Lung (tissue), 12 donors: ENCODE measurements around the gene DBH. TPM values are rescaled to one million over a fixed set of nuclear protein-coding genes. Genes with fewer than 3 reads are reported as not detected.

Experiments
- ATAC-seq: fragments of 200-7000 bp; cut with Tn5 transposase; one replicate; pipeline ENCODE4 v1.9.1; 2020; ENCODE audit warnings: moderate number of reproducible peaks; ENCODE audit not compliant: insufficient read depth, low FRiP score
- DNase-seq, 3 donors: peaks; one replicate each; pipeline ENCODE4 v3.0.0-alpha.2; 2013 to 2017
- H3K27ac ChIP-seq, 2 donors: one replicate each; pipeline ENCODE4 v1.5.1; 2013; ENCODE audit warnings: mild to moderate bottlenecking in 2 of 2, moderate library complexity in 2 of 2, control low read depth in 1 of 2, inconsistent platforms in 1 of 2, low read depth in 1 of 2, low read length in 1 of 2
- H3K27me3 ChIP-seq, 3 donors: one replicate each; pipeline ENCODE4 v1.5.1; 2013; ENCODE audit warnings: low read length in 2 of 3; ENCODE audit not compliant: control insufficient read depth in 3 of 3, insufficient read depth in 3 of 3
- H3K36me3 ChIP-seq, 4 donors: one replicate each; pipeline ENCODE4 v1.5.1; 2013; ENCODE audit warnings: low read length in 4 of 4, mild to moderate bottlenecking in 1 of 4, moderate library complexity in 1 of 4; ENCODE audit not compliant: control insufficient read depth in 4 of 4, insufficient read depth in 4 of 4
- H3K4me1 ChIP-seq, 5 donors: one replicate each; pipeline ENCODE4 v1.5.1; 2013; ENCODE audit warnings: low read length in 5 of 5, mild to moderate bottlenecking in 2 of 5, moderate library complexity in 1 of 5; ENCODE audit not compliant: control insufficient read depth in 5 of 5, insufficient read depth in 5 of 5
- H3K4me3 ChIP-seq: one replicate; pipeline ENCODE4 v1.5.1; 2013; ENCODE audit warnings: mild to moderate bottlenecking, control low read depth, moderate library complexity
- H3K9ac ChIP-seq, 2 donors: one replicate each; pipeline ENCODE4 v1.5.1; 2013; ENCODE audit warnings: low read length in 2 of 2, control low read depth in 1 of 2; ENCODE audit not compliant: insufficient read depth in 1 of 2
- H3K9me3 ChIP-seq, 4 donors: one replicate each; pipeline ENCODE4 v1.5.1; 2013; ENCODE audit warnings: low read length in 3 of 4, mild to moderate bottlenecking in 1 of 4, moderate library complexity in 1 of 4; ENCODE audit not compliant: control insufficient read depth in 4 of 4, insufficient read depth in 3 of 4
- WGBS, 2 donors: extraction: QIAGEN DNeasy Blood & Tissue Kit; methylation state at CpG; one replicate each; pipeline ENCODE4 v1.1.7; 2013; 5-methylcytosine and 5-hydroxymethylcytosine counted together
- polyA plus RNA-seq, 2 donors: library from polyadenylated mRNA; stranded (reverse); fragments of 200-250 nt; gene quantifications; one replicate each; pipeline ENCODE4 v1.2.1, GENCODE V29; 2013
- total RNA-seq, 2 donors: library from RNA; depleted of rRNA in 1 of 2; stranded (reverse); fragments of >200 nt in 1 of 2; gene quantifications; one replicate each; pipeline ENCODE4 v1.2.1, GENCODE V29; 2014 to 2021
- TF ChIP-seq, protein P1 (sequence below): IDR thresholded peaks from 2 replicates; pipeline ENCODE4 v1.5.1; 2012; ENCODE audit warnings: mild to moderate bottlenecking; ENCODE audit errors: control extremely low read depth, extremely low read depth
- donor health status: control.
- donor health status: control.
- donor health status: Bipolar disorder and iron deficiency.
- donor health status: healthy.
- donor health status: DM: yes; HTN: yes; CAD: no.

The DBH gene
- total and polyA plus RNA-seq, 4 donors = 0.06 to 0.48 (median 0.08) TPM

DNA sequence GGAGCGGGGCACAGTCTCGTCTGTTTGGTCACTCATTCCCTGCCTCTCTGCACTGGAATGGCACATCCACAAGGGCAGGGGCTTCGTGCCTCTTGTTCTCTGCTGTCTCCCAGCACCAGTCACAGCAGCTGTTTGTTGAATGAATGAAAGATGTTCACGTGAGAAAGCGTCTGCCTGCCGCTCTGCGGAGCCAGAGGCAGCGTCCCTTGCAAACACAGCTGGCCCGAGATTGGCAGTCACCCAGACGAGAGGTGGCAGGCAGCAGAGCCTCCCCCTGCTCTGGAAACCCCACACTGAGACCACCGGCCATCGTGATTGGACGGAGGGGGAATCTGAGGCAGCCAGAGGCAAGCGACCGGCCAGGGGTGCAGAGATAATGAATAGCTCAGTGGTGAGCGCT is 21.0 kb upstream of the DBH start:
- no peaks in the 10 kb centered on the region for H3K36me3 ChIP-seq
- peak; percentile 37 to 63 (median 52) for DNase-seq
- TF ChIP-seq, protein P1, sequence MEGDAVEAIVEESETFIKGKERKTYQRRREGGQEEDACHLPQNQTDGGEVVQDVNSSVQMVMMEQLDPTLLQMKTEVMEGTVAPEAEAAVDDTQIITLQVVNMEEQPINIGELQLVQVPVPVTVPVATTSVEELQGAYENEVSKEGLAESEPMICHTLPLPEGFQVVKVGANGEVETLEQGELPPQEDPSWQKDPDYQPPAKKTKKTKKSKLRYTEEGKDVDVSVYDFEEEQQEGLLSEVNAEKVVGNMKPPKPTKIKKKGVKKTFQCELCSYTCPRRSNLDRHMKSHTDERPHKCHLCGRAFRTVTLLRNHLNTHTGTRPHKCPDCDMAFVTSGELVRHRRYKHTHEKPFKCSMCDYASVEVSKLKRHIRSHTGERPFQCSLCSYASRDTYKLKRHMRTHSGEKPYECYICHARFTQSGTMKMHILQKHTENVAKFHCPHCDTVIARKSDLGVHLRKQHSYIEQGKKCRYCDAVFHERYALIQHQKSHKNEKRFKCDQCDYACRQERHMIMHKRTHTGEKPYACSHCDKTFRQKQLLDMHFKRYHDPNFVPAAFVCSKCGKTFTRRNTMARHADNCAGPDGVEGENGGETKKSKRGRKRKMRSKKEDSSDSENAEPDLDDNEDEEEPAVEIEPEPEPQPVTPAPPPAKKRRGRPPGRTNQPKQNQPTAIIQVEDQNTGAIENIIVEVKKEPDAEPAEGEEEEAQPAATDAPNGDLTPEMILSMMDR = no peak
- ATAC-seq = no peak
- peaks cover 2 to 44% (median 5%) of the 10 kb centered on the region in 3 donors for H3K27me3 ChIP-seq
- no peak overlapping the region for H3K9ac ChIP-seq
- no peaks in the 10 kb centered on the region for H3K9me3 ChIP-seq
- peaks cover 0 to 4% (median 0%) of the 10 kb centered on the region in 5 donors for H3K4me1 ChIP-seq
- WGBS, 2 donors = 38 to 40% methylated on average over 15 to 16 of the region's 16 CpGs
- no peak overlapping the region for H3K4me3 ChIP-seq
- no peak overlapping the region for H3K27ac ChIP-seq

DNA sequence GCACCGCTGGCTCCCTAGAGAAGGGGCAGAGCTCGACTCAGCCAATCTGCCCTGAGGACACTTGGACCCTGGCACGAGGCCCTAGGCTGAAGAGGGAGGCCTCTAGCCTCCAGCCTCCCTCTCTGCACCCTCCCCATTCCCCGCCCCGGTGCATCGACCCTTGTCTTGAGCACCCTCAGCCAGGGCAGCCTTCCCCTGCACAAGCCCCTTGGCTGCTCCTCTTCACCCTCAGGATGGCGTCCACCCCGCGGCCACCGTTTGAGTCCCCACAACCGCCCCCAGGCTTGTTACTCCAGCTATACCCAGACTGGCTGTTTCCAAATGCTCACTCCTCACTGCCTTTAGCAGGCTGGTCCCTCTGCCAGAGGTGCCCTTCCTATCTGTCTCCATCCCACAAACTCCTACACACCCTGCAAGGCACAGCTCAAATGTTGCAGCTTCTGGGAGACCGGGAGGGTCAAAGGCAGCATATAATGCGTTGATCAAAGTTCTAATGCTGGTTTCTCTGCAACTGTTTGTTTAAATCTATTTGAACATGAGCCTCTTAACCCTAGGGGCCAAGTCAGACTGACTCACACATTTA is 20.5 kb upstream of the DBH start:
- H3K36me3 ChIP-seq = no peaks in the 10 kb centered on the region
- H3K4me1 ChIP-seq = peaks cover 0 to 4% (median 0%) of the 10 kb centered on the region in 5 donors
- no peak for DNase-seq
- no peaks in the 10 kb centered on the region for H3K9me3 ChIP-seq
- 67 to 78% methylated on average over 11 to 13 of the region's 13 CpGs for WGBS, 2 donors
- H3K4me3 ChIP-seq = no peak overlapping the region
- ATAC-seq = no peak
- TF ChIP-seq, protein P1 = no peak
- H3K27me3 ChIP-seq = peaks cover 2 to 44% (median 5%) of the 10 kb centered on the region in 3 donors
- no peak overlapping the region for H3K9ac ChIP-seq
- H3K27ac ChIP-seq = no peak overlapping the region

DNA sequence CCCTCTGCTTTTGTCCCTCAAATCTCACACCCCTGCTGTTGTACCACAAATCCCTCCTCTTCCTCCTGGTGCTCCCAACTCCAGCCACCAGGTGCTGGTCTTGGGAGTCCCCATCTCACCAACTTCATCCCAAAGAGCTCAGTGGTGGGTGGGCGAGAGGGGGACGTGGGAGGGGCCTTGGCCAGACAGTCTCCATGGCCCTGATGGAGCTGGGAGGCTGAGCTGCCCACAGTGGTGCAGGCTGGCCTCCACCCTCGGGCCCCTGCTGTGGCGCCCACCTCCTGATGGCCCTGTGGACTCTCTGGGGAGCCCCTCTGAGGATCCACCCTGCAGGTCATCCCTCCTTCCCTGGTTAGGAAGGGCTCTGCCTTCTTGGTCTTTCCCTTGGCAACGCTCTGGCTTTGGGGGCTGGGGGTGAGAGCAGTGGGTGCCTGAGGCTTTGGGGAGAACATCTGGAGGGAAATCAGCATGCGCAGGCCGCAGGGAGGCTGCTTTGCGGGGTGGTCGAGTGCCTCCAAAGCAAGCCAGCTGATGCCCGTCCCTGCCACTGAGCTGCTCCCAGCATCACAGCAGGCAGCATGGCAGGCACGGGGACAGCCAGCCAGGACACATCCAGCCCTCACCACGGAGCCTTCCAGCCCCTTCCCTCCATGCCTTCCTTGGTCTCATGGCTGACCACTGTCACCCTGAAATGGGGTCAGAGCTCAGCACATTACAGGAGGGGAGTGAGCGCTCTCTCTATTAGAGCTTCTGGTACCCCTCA is 19.3 kb upstream of the DBH start:
- ATAC-seq (no peak), DNase-seq (no peak)
- H3K27ac ChIP-seq = no peak overlapping the region
- H3K4me3 ChIP-seq = no peak overlapping the region
- 78 to 88% methylated on average over 13 of the region's 13 CpGs for WGBS, 2 donors
- no peaks in the 10 kb centered on the region for H3K36me3 ChIP-seq
- H3K4me1 ChIP-seq = peaks cover 0 to 4% (median 0%) of the 10 kb centered on the region in 5 donors
- TF ChIP-seq, protein P1 = no peak
- H3K9ac ChIP-seq = no peak overlapping the region
- no peaks in the 10 kb centered on the region for H3K9me3 ChIP-seq
- peaks cover 2 to 44% (median 2%) of the 10 kb centered on the region in 3 donors for H3K27me3 ChIP-seq
